ENCODE results near the gene ZNF467.

DNA sequence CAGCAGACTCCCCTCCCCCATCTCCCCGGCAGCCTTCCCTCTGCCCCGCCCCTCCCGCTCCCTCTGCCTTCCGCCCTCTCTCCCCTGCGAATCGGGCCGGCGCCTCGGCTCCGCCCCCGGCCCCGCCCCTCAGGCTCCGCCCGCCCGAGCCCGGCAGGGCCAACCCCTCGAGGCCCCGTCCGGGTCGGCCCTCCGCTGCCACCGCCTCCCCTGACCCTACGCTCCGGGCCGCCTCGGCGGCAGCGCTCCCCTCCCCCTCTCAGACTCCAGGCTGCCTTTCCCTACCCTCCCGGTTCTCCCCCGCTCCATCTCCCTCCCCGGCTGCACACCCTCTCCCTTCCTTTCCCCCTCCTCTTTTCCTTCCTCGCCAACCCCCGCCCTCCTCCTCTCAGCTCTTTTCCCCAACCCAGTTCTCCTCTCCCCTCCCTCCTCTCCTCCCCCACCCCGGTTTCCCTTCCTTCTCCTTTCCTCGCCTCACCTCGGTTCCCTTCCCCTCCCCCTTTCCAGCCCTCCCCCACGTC lies 1.6 kb downstream of the ZNF467 start:
- TF ChIP-seq, protein P1, sequence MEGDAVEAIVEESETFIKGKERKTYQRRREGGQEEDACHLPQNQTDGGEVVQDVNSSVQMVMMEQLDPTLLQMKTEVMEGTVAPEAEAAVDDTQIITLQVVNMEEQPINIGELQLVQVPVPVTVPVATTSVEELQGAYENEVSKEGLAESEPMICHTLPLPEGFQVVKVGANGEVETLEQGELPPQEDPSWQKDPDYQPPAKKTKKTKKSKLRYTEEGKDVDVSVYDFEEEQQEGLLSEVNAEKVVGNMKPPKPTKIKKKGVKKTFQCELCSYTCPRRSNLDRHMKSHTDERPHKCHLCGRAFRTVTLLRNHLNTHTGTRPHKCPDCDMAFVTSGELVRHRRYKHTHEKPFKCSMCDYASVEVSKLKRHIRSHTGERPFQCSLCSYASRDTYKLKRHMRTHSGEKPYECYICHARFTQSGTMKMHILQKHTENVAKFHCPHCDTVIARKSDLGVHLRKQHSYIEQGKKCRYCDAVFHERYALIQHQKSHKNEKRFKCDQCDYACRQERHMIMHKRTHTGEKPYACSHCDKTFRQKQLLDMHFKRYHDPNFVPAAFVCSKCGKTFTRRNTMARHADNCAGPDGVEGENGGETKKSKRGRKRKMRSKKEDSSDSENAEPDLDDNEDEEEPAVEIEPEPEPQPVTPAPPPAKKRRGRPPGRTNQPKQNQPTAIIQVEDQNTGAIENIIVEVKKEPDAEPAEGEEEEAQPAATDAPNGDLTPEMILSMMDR (IDR thresholded peaks at IDR 0.05) = no peak
- no peak for TF ChIP-seq POLR2A (IDR thresholded peaks at IDR 0.05)

Data from testis (tissue), 2 donors.